ENCODE measurements around the gene ARV1.
"Not testable (repeated sequence)": the region's sequence is repeated elsewhere in the genome, so short reads cannot be mapped to it uniquely, and the experiment has no call there.

Gene ARV1

GRCh38 chr1:230976825-230977747 is 1.8 kb upstream of the ARV1 start:
- no peak for DNase-seq (ENCODE audit: low spot score)

- DNase-seq (ENCODE audit: low spot score): peak; percentile 42
These were observed 968 bp upstream of the ARV1 start for GRCh38 chr1:230977761-230978490.

- DNase-seq (ENCODE audit: low spot score): no peak
These were observed 459 bp downstream of the ARV1 start for GRCh38 chr1:230979389-230979716.

GRCh38 chr1:230979952-230980351 is 1.1 kb downstream of the ARV1 start:
- DNase-seq (ENCODE audit: low spot score): no peak

- no peak for DNase-seq (ENCODE audit: low spot score)
These were observed 3.8 kb downstream of the ARV1 start for GRCh38 chr1:230982696-230983095.

GRCh38 chr1:230983811-230984210 is 4.9 kb downstream of the ARV1 start:
- no peak for DNase-seq (ENCODE audit: low spot score)

GRCh38 chr1:230984622-230985515 is 6.0 kb downstream of the ARV1 start:
- not testable (repeated sequence) for DNase-seq (ENCODE audit: low spot score)

- DNase-seq (ENCODE audit: low spot score): no peak
These were observed 6.8 kb downstream of the ARV1 start for GRCh38 chr1:230985711-230986110.

GRCh38 chr1:230986976-230987375 is 8.1 kb downstream of the ARV1 start:
- no peak for DNase-seq (ENCODE audit: low spot score)

GRCh38 chr1:230987448-230987847 is 8.6 kb downstream of the ARV1 start:
- DNase-seq (ENCODE audit: low spot score): no peak

- no peak for DNase-seq (ENCODE audit: low spot score)
These were observed 13.3 kb downstream of the ARV1 start for GRCh38 chr1:230992100-230992774.

- no peak for DNase-seq (ENCODE audit: low spot score)
These were observed 16.0 kb downstream of the ARV1 start for GRCh38 chr1:230994860-230995259.

GRCh38 chr1:231000201-231000600 is 21.3 kb downstream of the ARV1 start:
- no peak for DNase-seq (ENCODE audit: low spot score)

- no peak for DNase-seq (ENCODE audit: low spot score)
These were observed 21.7 kb downstream of the ARV1 start for GRCh38 chr1:231000639-231001038.

- DNase-seq (ENCODE audit: low spot score): no peak
These were observed 23.0 kb downstream of the ARV1 start for GRCh38 chr1:231001892-231002291.

- DNase-seq (ENCODE audit: low spot score): not testable (repeated sequence)
These were observed 28.6 kb downstream of the ARV1 start for GRCh38 chr1:231007535-231007934.

GRCh38 chr1:231011360-231011759 is 32.5 kb downstream of the ARV1 start:
- DNase-seq (ENCODE audit: low spot score): no peak

GRCh38 chr1:231011963-231012362 is 33.1 kb downstream of the ARV1 start:
- no peak for DNase-seq (ENCODE audit: low spot score)

- no peak for DNase-seq (ENCODE audit: low spot score)
These were observed 34.6 kb downstream of the ARV1 start for GRCh38 chr1:231013391-231014015.

- DNase-seq (ENCODE audit: low spot score): no peak
These were observed 37.3 kb downstream of the ARV1 start for GRCh38 chr1:231016234-231016633.

GRCh38 chr1:231016966-231017365 is 38.1 kb downstream of the ARV1 start:
- DNase-seq (ENCODE audit: low spot score): no peak

Data from kidney capillary endothelial cell (primary cell).